GM23338 (cell line): Measurements from ENCODE around the gene GATAD2A. TPM values are rescaled to one million over a fixed set of nuclear protein-coding genes. Genes with fewer than 3 reads are reported as not detected.

Experiments used
- ATAC-seq: fragments of 200-7000 bp; cut with Tn5 transposase; 3 replicates; pipeline ENCODE4 v1.9.1; 2020
- DNase-seq: peaks from one replicate; pipeline ENCODE4 v3.0.0-alpha.2; 2015; ENCODE audit warnings: low spot score
- H2AFZ ChIP-seq: fragments of 200-600 bp; sonication (generic); 2 replicates; pipeline ENCODE4 v1.8.0; 2016; ENCODE audit warnings: antibody characterized with exemption, mild to moderate bottlenecking, moderate library complexity
- H3F3A ChIP-seq: fragments of 200-600 bp; sonication (generic); replicated peaks from 2 replicates; pipeline ENCODE4 v1.8.0; 2017; ENCODE audit warnings: antibody characterized with exemption, mixed run types, low read depth
- H3K27ac ChIP-seq: fragments of 200-600 bp; sonication (generic); 2 replicates; pipeline ENCODE4 v1.6.1; 2016; ENCODE audit warnings: low read depth
- H3K27me3 ChIP-seq: fragments of 200-600 bp; sonication (generic); 2 replicates; pipeline ENCODE4 v1.8.0; 2016; ENCODE audit warnings: mild to moderate bottlenecking, mixed run types, moderate library complexity; ENCODE audit not compliant: insufficient read depth
- H3K36me3 ChIP-seq: fragments of 200-600 bp; sonication (generic); 2 replicates; pipeline ENCODE4 v1.8.0; 2016; ENCODE audit warnings: mild to moderate bottlenecking; ENCODE audit not compliant: insufficient read depth
- H3K4me1 ChIP-seq: fragments of 200-600 bp; sonication (generic); 2 replicates; pipeline ENCODE4 v1.8.0; 2016; ENCODE audit warnings: mild to moderate bottlenecking, moderate library complexity; ENCODE audit not compliant: insufficient read depth
- H3K4me2 ChIP-seq: fragments of 200-600 bp; sonication (generic); 2 replicates; pipeline ENCODE4 v1.7.1; 2017; ENCODE audit warnings: mixed run types
- H3K4me3 ChIP-seq: fragments of 200-600 bp; sonication (generic); 2 replicates; pipeline ENCODE4 v1.6.1; 2016; ENCODE audit warnings: mixed run types
- H3K79me2 ChIP-seq: fragments of 200-600 bp; sonication (generic); replicated peaks from 2 replicates; pipeline ENCODE4 v1.8.0; 2017; ENCODE audit warnings: mild to moderate bottlenecking; ENCODE audit not compliant: insufficient read depth
- H3K9me2 ChIP-seq: fragments of 200-600 bp; sonication (generic); 2 replicates; pipeline ENCODE4 v1.8.0; 2017; ENCODE audit not compliant: insufficient read depth
- H4K20me1 ChIP-seq: fragments of 200-600 bp; sonication (generic); replicated peaks from 2 replicates; pipeline ENCODE4 v1.8.0; 2017; ENCODE audit warnings: mild to moderate bottlenecking; ENCODE audit not compliant: insufficient read depth
- H3K27ac Mint-ChIP-seq: 2 replicates; pipeline ENCODE4 v1.8.0; 2020; ENCODE audit warnings: inconsistent platforms, mild to moderate bottlenecking, moderate library complexity, mixed read lengths
- H3K27me3 Mint-ChIP-seq: 3 replicates; pipeline ENCODE4 v1.8.0; 2022; ENCODE audit warnings: low read depth, mild to moderate bottlenecking, moderate library complexity, mixed read lengths, inconsistent platforms; ENCODE audit not compliant: insufficient read depth, poor library complexity
- H3K36me3 Mint-ChIP-seq: 3 replicates; pipeline ENCODE4 v1.8.0; 2021; ENCODE audit warnings: low read depth, mild to moderate bottlenecking, inconsistent platforms, moderate library complexity, mixed read lengths
- H3K4me1 Mint-ChIP-seq: 3 replicates; pipeline ENCODE4 v1.8.0; 2020; ENCODE audit warnings: mild to moderate bottlenecking, inconsistent platforms, mixed read lengths
- H3K4me3 Mint-ChIP-seq: 3 replicates; pipeline ENCODE4 v1.8.0; 2021; ENCODE audit warnings: moderate library complexity, mild to moderate bottlenecking, inconsistent platforms, mixed read lengths
- H3K9me3 Mint-ChIP-seq: 3 replicates; pipeline ENCODE4 v1.8.0; 2020; ENCODE audit warnings: moderate library complexity, mild to moderate bottlenecking, inconsistent platforms, mixed read lengths
- ETS1 ChIP-seq: IDR thresholded peaks from 2 replicates; pipeline ENCODE4 v1.6.1; 2016; ENCODE audit warnings: antibody characterized with exemption
- REST ChIP-seq: IDR thresholded peaks from one replicate; pipeline ENCODE4 v1.6.1; 2018; ENCODE audit warnings: antibody characterized with exemption; ENCODE audit not compliant: unreplicated experiment
- ZNF331 ChIP-seq: fragments of 250-450 bp; sonication (Bioruptor Pico); IDR thresholded peaks from 2 replicates; pipeline ENCODE4 v1.5.0; 2020; ENCODE audit warnings: low read depth, mild to moderate bottlenecking, moderate library complexity
- polyA plus RNA-seq: library from polyadenylated mRNA; unstranded; fragments of >200 nt; fragmentation: Nextera tagmentation; extraction: Ambion mirVana; gene quantifications from 2 replicates; pipeline ENCODE4 v1.2.1, GENCODE V29; 2016
- total RNA-seq: library from RNA; depleted of rRNA; stranded (reverse); fragments of >200 nt; shearing (Covaris generic); gene quantifications from 2 replicates; pipeline ENCODE4 v1.2.3, GENCODE V29; 2014

Gene GATAD2A
- total and polyA plus RNA-seq, 2 experiments from 2014 or later: 40.0 to 151 TPM

- H3K27ac Mint-ChIP-seq: 0 out of 2 replicates have a peak overlapping the region, but pooled peaks have one; percentile 53
- H3K36me3 Mint-ChIP-seq: no peaks in the 10 kb centered on the region
- no peak for ATAC-seq
- no peak for DNase-seq
- no peak for TF ChIP-seq REST
- Histone ChIP-seq H3K4me3 (no peak overlapping the region), H3K36me3 (no peaks in the 10 kb centered on the region), H3K27me3 (peaks cover 9% of the 10 kb centered on the region; the same call in 1 of the 2 replicates), H3K4me2 (no peak overlapping the region), H3K4me1 (peaks cover 19% of the 10 kb centered on the region), H3F3A (peaks cover 4% of the 10 kb centered on the region; the same call in 1 of the 2 replicates), H3K27ac (no peak overlapping the region), H3K9me2 (0 out of 2 replicates have a peak, but pooled peaks cover 7% of the 10 kb centered on the region), H2AFZ (no peak overlapping the region), H4K20me1 (no peaks in the 10 kb centered on the region; the same call in 1 of the 2 replicates), H3K79me2 (peaks cover 15% of the 10 kb centered on the region)
- peaks cover 16% of the 10 kb centered on the region; the same call in 2 of the 3 replicates for H3K9me3 Mint-ChIP-seq
- H3K27me3 Mint-ChIP-seq: peaks cover 32% of the 10 kb centered on the region
- peaks cover 22% of the 10 kb centered on the region for H3K4me1 Mint-ChIP-seq
- no peak overlapping the region; the same call in 2 of the 3 replicates for H3K4me3 Mint-ChIP-seq
Measured at GRCh38 chr19:19382118-19382517, 23.4 kb upstream of the GATAD2A start.

GRCh38 chr19:19384486-19384885 lies 21.0 kb upstream of the GATAD2A start:
- peaks cover 35% of the 10 kb centered on the region for H3K4me1 Mint-ChIP-seq
- H3K4me3 ChIP-seq: peak overlapping the region; percentile 74
- peak overlapping the region; percentile 97 for H3K4me2 ChIP-seq
- DNase-seq: peak; percentile 43
- ATAC-seq: no peak
- H2AFZ ChIP-seq: peak overlapping the region; percentile 78; the same call in 1 of the 2 replicates
- peaks cover 9% of the 10 kb centered on the region; the same call in 1 of the 2 replicates for H3K27me3 ChIP-seq
- peaks cover 29% of the 10 kb centered on the region for H3K27me3 Mint-ChIP-seq
- peaks cover 32% of the 10 kb centered on the region for H3K4me1 ChIP-seq
- no peak overlapping the region; the same call in 1 of the 2 replicates for H3K27ac Mint-ChIP-seq
- peaks cover 39% of the 10 kb centered on the region for H3K79me2 ChIP-seq
- peaks cover 7% of the 10 kb centered on the region for H3F3A ChIP-seq
- 0 out of 2 replicates have a peak, but pooled peaks cover 7% of the 10 kb centered on the region for H3K9me2 ChIP-seq
- no peaks in the 10 kb centered on the region for H3K36me3 Mint-ChIP-seq
- no peak for TF ChIP-seq ETS1
- no peak for TF ChIP-seq ZNF331
- peak overlapping the region; percentile 92 for H3K27ac ChIP-seq
- peaks cover 16% of the 10 kb centered on the region; the same call in 2 of the 3 replicates for H3K9me3 Mint-ChIP-seq
- peak overlapping the region; percentile 70 for H3K4me3 Mint-ChIP-seq
- H4K20me1 ChIP-seq: no peaks in the 10 kb centered on the region; the same call in 1 of the 2 replicates
- no peaks in the 10 kb centered on the region for H3K36me3 ChIP-seq
